Activated T-helper 1 cell treated with Interleukin-2 at 50 U/mL for 16 hours (primary cell): ENCODE measurements around the gene MEAF6.

Source experiments
- DNase-seq: peaks from one replicate; pipeline ENCODE4 v3.0.0-alpha.2; 2020; ENCODE audit warnings: low read depth

Gene MEAF6

DNA sequence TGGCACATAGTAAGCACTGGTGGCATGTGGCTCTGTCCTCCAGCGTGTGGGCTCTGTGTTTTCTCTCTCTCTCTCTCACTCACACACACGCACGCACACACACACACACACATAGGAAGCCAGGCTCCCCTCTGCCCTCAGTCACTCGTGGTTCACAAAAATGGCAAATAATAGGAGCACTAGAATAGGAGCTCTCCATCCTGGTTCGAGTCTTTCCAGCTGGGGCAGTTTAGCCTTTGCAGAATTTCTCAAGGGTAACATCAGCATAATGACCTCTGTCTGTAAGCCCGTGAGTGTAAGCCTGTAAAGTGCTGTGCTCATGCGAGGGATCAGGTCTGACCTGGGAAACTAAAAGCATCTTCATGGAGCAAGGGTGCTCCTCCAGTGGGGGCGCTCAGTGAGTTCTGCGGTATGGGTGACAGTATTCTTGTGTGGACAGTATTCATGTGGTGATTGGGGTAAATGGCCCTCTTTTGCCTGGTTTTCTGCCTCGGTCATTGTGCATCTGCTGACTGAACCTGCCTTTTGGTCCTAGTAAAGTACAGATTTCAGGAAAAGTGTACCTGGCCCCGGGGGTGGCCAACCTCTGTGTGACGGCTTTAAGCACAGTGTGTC lies 41.0 kb downstream of the MEAF6 start:
- DNase-seq, result no peak

DNA sequence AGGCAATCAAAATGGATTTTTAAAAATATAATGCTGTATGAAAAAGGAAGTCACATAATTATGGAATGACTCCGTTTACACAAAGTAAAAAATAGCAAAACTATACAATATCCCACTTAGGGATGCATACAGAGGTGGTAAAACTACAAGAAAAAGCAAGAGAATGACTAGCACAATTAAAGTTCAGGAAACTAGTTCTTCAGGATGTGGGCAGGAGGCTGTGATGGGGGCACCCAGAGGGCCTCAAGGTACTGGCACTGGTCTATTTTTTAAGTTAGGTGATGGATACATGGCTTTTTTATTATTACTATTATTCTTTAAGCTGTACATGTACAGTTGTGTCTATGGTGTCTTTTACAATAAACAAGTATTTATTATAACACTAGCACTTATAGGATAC lies 41.6 kb downstream of the MEAF6 start:
- DNase-seq, result no peak

DNA sequence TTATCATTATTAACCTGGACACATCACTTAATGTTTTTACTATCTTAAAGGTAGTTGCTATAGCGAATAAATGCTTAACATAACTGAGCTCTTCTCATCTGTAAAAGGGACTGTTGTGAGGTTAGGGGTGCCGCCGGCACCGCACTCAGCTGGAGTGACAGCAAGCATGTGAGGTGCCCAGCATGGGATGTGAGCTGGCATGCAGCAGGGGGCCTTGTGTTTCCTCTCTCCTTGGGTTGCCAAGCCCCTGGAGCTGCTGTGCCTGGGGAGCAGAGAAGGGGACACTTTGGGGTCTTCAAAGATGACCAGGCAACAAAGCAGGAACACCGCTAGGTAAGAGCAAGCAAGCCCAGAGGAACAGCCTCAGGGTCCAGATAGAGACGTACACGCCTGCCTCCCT lies 42.3 kb downstream of the MEAF6 start:
- DNase-seq, result no peak

DNA sequence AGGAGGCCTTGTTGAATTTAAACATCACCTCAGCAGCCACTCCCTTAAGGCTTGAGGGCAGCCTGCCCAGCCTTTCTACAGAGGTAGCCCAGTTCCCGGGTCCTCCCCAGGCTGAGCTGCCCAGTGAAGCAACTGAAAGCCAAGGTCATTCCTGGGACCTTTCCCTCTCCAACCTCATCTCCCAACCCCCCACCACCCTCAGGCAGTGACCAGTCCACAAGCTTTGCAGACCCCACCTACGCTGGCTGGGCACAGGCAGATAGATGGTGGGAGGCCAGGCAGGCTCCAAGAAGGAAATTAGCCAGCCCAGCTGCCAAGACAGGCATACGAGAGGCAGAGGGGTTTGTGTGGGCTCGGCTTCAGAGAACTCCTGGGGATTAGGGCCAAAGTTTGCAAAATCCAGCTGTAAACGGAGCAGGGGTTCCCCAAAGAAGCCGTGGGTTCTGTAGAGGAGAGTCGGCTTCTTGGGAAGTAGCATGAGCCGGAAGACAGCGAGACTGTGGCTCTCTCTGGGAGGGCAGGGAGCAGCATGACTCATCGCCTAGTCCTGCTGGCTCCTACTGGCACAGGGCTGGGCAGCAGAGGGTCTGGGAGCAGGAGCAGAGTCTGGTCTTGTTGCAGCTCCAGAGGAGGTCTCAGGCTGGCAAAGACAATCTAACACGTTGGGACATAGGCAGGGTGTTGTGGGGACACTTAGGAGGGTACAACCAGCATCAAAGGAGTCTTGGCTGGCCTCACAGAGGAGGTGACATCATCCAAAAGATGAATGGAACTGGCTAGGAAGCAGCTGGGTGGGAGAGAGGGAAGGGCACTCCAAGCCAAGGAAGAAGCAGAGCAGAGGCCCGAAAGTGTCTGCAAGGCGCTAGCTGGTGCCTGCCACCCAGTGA lies 43.0 kb downstream of the MEAF6 start:
- no peak for DNase-seq

DNA sequence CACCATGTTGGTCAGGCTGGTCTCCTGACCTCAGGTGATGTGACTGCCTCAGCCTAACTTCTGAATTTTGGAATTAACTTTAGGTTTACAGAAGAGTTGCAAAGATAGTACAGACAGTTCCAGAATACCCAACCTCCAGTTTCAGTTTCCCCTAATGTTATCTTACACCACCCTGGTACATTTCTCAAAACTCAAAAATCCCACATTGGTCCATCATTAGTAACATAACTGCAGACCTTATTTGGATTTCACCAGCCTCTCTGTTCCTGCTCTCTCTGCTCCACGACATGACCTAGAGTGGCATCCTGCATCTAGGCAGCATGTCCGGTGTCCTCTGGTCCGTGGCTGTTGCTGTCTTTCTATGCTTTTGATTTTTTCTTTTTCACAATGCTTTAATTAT lies 45.2 kb downstream of the MEAF6 start:
- DNase-seq, result no peak

DNA sequence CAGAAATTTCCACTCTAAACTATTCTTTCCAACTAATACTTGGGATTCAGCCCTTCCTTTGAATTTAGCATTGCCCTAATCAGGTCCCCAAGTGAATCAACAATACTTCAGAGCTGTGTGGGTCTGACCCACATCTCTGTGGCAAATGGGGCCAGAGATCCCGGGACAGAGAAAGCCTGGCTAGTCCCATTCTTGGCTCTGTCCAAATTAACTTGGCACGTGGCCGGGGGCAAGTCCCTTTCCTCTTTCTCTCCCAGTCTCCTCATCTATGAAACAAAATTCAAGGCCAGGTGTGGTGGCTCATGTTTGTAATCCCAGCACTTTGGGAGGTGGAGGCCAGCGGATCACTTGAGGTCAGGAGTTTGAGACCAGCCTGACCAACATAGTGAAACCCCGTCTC lies 46.5 kb downstream of the MEAF6 start:
- DNase-seq, result no peak

DNA sequence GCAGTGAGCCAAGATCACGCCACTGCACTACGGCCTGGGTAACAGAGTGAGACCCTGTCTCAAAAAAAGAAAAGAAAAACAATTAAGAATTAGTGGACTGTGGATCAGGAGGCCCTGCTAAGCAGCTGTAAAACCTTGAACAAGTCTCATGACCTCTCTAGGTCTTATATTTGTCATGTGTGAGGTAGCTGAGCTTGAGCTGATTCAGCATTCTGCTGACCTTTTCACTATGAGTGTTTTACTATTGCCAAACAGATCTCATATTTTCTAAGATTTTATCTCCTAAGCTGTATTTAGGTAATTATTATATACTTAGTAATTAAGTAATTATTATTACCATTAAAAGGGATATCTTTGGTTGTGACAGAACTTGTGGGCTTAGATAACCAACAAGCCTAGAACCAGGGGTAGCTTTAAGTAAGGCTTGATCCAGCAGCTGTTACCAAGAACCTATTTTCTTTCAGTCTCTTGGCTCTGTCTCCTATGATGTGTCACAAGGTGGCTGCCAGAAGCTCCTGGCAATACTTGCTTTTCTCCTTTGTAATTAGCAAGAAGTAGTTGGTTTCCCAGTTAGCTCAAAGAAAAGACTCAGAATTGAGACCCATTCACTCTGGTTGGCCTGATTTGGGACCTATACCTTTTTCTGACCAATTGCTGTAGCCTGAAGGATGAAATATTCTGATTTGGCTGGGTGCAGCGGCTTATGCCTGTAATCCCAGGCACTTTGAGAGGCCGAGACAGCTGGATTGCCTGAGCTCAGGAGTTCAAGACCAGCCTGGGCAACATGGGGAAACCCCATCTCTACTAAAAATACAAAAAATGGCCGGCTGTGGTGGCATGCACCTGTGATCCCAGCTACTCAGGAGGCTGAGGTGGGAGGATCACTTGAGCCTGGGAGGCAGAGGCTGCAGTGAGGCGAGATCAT lies 48.7 kb downstream of the MEAF6 start:
- DNase-seq, result no peak

DNA sequence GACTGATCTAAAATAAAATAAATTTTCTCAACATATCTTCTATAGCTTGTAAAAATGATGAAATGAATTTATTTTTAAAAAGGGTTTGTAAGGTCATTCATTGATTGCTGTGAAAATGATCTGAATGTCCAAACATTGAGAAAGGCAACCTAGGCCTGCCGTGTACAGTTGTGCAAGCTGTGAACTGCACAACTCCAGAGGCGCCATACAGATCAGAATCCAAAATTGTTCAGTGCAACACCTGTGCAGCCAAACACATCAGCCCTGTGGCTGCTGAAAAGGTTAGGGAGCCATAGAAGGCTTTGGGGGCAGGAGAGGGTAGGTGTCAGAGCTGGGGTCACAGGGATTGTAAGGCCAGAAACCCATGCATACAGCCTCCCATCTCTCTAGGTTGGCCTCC lies 50.1 kb downstream of the MEAF6 start:
- no peak for DNase-seq

DNA sequence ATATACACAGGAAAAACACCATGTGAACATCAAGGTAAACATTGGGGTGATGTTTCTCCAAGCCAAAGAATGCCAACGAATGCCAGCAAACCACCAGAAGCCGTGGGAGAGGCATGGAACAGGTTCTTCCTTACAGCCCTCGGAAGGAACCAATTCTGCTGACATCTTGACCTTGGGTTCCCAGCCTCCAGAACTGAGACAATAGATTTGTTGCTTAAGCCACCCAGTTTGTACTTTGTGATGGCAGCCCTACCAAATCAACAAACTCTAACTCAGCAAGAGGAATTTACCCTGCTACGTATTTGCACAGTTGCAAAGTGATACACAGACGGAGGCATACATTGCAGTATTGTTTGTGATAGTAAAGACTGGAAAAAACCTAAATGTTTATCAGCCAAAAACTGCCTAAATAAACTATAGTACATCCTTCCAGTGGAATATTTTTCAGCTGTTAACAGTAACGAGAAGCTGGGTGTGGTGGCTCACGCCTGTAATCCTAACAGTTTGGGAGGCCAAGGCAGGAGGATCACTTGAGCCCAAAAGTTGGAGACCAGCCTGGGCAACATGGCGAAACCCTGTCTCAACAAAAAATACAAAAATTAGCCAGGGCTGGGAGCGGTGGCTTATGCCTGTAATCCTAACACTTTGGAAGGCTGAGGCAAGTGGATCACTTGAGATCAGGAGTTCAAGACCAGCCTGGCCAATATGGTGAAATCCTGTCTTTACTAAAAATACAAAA lies 52.7 kb downstream of the MEAF6 start:
- DNase-seq, result no peak

DNA sequence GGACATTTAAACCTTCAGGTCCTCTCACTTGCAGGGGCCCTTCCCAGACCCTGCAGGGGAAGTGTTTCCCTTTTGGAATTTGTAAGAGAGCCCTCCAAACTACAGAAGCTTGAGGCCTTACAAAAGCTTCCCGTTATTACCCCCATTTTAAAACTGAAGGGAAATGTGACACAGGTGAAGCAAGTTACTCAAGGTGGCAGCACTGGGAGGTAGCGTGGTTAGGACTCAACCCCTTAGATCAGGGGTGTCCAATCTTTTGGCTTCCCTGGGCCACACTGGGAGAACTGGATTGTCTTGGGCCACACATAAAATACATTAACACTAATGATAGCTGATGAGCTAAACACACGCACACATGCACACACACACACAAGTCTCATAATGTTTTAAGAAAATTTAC lies 56.0 kb downstream of the MEAF6 start:
- no peak for DNase-seq

DNA sequence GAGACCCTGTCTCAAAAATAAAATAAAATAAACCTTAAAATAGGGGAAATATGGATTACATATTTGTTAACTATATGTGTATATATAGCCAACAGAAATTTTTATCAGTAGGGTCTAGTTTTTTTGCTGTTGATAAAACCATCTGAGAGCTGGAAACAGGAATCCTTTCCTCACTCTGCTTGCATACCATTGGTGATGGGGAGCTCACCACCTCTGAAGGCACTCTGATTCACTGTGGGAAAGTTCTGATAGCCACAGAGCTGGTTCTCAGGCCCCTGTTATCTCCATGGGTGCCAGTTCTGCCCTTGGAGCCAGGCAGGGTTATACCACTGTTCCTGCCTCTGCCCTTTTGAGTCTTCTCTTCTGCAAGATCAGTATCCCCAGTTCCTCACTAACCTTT lies 58.0 kb downstream of the MEAF6 start:
- DNase-seq, result no peak

DNA sequence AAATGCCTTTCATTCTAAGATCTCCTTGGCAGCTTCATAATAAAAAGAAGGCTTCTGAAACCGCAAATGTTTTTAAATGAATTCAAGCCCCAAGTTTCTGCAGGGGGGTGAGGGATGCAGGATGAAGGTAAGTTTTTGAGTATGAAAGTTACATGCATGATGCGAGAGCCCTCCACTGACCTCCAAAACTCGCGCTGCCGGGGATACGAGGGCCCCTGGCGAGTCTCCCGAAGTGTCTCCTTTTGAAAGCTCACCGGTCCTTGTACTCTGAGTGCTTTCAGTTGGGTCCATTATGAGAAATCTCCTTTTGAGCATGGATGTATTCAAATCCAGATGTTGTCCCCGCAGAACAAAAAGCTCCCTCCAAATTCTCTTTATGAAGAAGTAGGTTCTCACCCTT lies 59.0 kb downstream of the MEAF6 start:
- no peak for DNase-seq

DNA sequence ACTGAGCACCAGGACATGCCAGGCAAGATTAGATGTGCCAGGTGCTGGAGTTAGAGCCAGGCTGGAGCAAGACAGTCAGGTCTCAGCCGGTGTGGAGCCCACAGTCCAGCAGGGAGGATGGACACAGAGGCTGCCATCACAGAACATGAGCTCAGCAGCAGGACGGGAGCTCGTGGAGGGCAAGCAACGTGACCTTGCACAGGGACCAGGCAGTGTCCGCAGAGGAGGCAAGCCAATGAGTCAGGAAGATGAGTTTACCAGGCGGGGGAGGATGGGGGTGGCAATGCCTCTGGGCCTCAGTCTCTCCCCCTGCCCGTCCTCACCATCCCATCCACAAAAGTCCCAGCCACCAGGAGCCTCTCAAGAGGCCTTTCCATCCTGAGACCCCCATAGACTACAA lies 60.9 kb downstream of the MEAF6 start:
- DNase-seq, result no peak

DNA sequence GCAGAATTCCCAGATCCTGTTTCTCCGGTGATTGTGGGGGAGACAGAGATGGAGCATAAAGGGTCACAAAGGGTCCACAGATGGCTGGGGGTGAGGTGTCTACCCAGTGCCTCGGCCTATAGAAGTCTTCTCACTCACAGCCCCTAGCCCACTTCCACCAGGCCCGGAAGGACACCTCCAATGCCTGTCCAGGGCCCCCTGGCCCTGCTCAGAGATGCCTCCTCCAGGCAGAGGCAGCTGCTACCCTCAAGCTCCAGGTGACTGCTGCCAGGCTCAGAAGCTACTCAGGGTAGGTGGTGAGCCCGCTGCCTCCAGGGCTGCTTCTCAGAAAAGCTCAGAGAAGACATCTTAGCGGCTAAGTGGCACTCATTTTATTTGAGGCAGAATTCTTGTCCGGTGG lies 62.1 kb downstream of the MEAF6 start:
- no peak for DNase-seq

DNA sequence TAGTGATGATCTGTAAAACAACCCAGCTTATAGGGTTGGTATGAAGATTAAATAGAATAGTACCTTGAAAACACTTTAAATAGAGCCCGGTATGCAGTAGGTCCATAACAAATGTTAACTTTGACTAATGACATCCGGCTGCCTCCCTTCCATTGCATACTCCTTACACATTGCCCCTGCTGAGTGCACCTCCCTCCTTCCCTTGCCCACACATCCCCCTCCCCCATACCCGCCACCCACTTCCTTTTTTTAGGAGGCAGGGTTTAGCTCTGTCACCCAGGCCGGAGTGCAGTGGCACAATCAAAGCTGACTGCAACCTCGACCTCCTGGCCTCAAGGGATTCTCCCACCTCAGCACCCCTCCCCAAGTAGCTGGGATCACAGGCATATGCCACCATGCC lies 64.6 kb downstream of the MEAF6 start:
- DNase-seq, result no peak

DNA sequence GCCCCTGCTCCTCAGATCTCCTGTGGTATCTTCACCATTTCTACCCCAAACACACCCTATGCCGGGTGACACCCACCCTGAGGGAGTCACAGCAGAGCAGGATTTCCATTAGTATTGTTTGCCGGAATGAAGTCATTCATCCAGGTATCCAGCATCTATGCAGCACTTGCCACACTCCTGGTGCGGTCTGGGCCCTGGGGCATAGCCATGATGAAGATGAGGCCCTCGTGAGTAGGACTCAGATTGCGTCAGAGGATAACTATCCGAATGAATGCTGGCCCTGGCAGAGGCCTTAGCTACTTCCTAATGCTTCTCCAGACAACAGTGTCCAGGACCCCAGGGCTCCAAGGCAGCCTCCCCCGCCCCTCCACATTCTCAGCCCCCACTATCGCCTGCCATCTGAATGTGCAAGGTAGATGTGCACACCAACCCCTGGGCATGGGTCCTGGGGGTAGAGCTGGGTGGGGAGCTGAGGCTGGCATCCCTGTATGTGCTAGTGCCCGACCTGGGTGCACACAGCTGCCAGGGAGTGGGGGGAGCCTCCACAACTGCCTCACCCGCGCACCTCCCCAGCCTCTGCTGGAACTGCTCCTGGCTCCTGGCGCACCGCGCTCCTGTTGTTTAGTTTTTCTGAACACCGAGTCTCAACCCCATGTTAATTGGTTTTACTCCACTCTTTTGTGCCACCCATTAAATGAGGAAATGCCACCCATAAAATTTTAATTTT lies 65.7 kb downstream of the MEAF6 start:
- no peak for DNase-seq

DNA sequence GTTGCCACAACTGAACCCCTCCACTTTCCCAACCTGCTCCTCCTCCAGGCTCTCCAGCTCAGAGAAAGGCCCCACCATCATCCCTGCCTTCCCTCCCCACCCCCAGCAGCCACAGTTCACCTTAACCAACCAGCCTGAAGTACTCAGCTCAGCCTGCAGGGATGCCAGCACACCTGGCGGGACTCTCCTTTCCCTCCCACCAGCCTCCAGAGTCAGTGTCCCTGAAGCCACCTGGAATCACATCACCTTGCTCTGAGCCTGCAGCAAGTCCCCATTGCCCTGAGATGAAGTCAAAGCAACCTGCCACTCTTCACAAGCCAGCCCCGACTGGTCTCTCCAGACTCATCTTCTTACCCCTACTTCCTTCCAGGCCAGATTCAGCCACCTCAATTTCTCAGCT lies 66.4 kb downstream of the MEAF6 start:
- DNase-seq, result no peak

DNA sequence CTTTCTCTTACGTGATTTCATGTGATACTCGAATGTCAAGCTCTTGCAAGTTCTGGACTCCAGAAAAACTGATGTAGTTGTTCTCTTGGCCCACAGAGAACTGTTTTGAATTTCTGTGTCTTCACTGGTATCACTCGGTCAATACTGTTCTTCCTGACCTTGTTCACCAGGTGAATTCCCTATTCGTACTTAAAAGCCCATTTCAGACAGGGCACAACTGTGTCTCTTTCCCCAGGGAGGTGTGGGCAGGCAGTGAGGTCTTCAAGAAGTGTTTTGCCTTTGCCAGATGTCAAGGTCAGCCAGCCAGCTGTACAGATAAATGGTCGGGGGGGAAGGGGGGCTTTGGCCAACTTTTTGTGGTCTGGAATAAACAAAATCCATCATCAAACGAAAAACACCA lies 67.7 kb downstream of the MEAF6 start:
- no peak for DNase-seq

DNA sequence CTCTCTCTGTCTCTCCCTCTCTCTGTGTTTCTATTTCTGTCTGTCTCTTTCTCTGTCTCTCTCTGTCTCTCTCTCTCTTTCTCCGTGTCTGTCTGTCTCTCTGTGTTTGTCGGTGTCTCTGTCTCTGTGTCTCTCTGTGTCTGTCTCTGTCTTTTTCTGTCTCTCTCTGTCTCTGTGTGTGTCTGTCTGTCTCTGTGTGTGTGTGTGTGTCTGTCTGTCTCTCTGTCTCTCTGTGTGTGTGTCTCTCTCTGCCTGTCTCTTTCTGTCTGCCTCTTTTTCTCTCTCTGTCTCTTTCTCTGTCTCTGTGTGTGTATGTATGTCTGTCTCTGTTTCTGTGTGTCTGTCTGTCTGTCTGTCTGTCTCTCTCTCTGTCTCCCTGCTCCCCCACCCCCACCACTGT lies 71.9 kb downstream of the MEAF6 start:
- DNase-seq, result no peak
